ENCODE results near the gene NCR3LG1.

The NCR3LG1 gene

DNA sequence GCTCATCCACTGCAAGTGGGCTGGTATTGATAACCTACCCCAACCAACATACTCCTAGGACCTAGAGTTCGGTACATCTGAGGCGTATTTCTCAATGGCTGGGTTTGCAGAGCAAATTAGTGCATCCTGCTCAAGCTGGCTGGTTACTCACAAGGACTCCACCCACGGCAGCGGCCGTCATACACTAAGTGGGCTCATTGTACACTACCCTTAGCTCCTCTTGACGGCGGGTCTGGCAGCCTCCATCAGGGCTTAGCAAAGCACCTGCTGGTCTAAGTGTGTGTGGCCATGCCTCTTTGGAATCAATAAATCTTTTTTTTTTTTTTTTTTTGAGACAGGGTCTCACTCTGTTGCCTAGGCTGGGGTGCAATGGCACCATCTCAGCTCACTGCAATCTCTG lies 57.0 kb downstream of the NCR3LG1 start:
- DNase-seq (ENCODE audit: insufficient read length, low spot score) (no peak), FAIRE-seq (no peak)
- TF ChIP-seq, protein P1, sequence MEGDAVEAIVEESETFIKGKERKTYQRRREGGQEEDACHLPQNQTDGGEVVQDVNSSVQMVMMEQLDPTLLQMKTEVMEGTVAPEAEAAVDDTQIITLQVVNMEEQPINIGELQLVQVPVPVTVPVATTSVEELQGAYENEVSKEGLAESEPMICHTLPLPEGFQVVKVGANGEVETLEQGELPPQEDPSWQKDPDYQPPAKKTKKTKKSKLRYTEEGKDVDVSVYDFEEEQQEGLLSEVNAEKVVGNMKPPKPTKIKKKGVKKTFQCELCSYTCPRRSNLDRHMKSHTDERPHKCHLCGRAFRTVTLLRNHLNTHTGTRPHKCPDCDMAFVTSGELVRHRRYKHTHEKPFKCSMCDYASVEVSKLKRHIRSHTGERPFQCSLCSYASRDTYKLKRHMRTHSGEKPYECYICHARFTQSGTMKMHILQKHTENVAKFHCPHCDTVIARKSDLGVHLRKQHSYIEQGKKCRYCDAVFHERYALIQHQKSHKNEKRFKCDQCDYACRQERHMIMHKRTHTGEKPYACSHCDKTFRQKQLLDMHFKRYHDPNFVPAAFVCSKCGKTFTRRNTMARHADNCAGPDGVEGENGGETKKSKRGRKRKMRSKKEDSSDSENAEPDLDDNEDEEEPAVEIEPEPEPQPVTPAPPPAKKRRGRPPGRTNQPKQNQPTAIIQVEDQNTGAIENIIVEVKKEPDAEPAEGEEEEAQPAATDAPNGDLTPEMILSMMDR (IDR thresholded peaks at IDR 0.05; ENCODE audit: insufficient read depth, missing control alignments), result no peak

DNA sequence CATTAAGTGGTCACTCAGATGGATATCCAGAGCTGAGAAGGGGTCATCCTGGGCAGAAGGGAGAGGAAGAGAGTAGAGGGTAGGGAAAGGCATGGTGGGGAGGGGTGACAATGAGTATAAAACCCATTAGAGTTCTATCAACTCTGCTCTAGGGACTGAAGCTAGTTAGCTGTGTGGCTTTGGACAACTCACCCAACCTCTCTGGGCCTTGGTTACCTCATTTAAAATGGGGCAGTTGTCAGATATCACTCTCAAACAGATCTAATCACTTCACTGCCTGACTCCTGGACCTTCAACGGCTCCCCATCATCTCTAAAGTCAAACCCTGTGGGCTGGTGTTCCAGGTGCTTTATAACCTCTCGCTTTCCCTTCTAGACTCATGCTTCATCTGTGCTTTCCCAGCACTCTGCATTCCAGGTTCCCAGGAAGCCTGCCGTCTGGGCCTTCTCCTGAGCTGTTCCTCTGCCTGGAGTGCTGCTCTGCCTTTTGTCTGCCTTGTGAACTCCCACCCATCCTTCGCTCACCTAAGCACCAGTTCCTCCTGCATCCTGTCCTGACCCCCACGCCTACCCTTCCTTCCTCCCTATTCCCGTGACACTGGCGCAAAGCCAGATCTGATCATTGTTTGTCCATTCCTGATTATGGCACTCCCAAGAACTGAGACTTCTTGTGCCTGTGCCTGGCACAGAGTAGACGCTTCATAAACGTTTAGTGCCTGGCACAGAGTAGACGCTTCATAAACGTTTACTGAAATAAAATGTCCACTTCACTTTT lies 59.2 kb downstream of the NCR3LG1 start:
- TF ChIP-seq, protein P1 (IDR thresholded peaks at IDR 0.05; ENCODE audit: insufficient read depth, missing control alignments), result no peak
- FAIRE-seq (no peak), DNase-seq (ENCODE audit: insufficient read length, low spot score) (no peak)

DNA sequence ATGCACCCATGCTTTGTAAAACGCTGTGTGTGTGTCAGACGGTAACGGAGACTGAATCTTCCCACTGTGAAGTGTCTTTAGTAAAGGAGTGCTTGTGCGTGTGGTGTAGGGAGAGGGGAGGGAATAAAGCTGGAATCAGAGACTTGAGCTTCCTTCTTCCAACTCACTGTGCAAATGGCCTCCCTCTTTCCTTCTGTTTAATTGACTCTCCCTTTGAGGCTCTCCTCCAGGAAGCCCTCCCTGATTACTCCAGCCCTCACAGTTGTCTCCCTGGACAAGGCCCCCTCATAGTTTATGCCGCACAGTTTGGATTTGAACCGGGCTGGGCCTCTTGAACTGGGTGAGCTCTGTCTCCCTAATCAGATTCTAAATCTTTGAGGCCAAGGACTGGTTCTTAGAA lies 59.8 kb downstream of the NCR3LG1 start:
- TF ChIP-seq, protein P1 (IDR thresholded peaks at IDR 0.05; ENCODE audit: insufficient read depth, missing control alignments), result no peak
- no peak for FAIRE-seq
- DNase-seq (ENCODE audit: insufficient read length, low spot score), result no peak

DNA sequence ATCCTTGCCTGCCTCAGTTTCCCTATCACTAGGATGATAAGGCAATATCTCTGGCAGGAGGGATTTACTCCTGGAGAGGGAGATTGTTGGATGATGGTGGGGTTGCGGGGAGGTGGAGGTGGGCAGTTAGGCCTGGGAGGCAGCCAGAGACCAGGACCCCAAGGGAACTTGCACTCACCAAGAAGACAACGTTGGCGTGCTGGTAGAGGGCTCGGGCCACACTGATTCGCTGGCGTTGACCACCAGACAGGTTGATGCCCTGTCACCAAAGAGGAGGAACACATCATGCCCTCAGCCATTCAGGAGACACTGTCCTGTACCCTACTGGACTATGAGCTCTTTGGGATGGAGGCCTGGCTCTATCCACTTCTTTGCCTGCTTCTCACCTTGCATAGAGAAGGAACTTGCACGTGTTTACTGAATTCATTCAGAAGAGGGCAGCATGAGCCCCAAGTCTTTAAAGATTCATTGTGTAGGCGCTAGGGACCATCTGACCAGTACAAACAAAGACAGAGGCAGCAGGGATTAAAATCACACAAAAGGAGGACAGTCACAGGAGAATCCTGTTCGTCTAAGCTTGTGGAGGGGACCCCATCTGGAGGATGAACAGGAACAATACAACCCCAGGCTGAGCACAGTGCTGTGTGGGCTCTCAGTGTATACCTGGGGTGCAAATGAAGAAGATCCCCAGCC lies 61.0 kb downstream of the NCR3LG1 start:
- FAIRE-seq, result no peak
- no peak for DNase-seq (ENCODE audit: insufficient read length, low spot score)
- TF ChIP-seq, protein P1 (IDR thresholded peaks at IDR 0.05; ENCODE audit: insufficient read depth, missing control alignments), result no peak

- TF ChIP-seq, protein P1 (IDR thresholded peaks at IDR 0.05; ENCODE audit: insufficient read depth, missing control alignments), result no peak
- FAIRE-seq (no peak), DNase-seq (ENCODE audit: insufficient read length, low spot score) (no peak)
Observed at GRCh38 chr11:17413414-17414316, 62.1 kb downstream of the NCR3LG1 start.

DNA sequence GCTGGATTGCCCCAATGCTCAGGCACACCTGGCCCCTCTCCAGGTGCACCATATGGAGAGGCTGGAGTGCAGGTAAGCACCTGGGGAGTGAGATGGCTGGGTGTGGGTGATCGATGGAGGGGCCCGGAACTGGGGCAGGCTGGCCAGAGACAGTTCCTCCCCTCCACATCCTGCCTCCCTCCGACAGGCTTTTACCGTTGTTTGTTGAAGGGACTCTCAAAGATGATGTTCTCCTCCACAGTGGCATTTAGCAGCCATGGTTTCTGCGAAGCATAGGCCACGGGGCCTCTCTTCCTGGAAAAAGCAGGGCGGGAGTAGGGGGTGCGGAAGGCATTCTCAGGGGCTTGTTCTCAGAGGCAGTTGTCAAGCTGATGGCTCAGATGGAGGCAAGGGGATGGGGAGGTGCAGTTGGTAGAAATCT lies 62.7 kb downstream of the NCR3LG1 start:
- FAIRE-seq, result no peak
- TF ChIP-seq, protein P1 (IDR thresholded peaks at IDR 0.05; ENCODE audit: insufficient read depth, missing control alignments), result no peak
- DNase-seq (ENCODE audit: insufficient read length, low spot score), result no peak

All from D721Med (cell line).